EH (cell line): Measurements from ENCODE around the gene LAMC3.

Source experiments
- DNase-seq: peaks from one replicate; pipeline ENCODE4 v3.0.0-alpha.2; 2015; ENCODE audit warnings: low read depth

The LAMC3 gene

DNA sequence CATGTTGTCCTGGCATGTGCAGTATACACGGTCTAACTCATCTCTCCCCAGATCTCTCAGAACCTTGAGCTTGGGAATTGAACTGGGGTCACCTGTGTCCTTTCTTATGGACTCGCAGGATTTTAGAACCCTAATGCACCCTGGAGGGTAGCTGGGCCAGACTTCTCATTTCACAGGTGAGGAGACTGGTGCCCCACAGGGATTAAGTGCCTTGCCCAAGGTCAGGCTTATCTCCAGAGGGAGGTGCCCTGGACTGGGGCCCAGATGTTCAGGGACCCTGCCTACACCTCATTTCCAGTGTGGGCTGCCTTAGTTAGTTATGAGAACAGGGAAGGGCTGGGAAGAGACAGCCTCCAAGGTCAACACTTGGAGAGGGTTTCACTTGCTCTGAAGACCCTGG, 112.4 kb downstream of the LAMC3 start:
- no peak for DNase-seq

DNA sequence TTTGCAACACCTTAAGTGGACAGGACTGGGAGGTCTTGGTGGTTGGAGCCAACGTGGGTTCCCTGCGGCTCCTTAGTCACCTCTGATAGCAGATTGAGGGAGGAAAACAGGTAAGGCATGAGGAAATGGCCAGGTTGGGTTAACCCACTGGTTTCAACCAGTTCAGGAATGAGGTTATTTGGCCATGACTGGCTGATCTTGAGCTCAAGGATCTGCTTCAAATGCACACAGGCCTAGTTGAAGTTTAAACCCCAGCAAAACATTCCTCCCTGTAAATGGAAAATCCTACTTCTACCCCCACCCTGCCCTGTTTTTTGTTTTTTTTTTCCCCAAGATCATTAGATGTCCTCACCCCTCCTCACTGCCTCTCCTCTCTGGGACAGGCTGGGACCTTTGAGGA, 113.2 kb downstream of the LAMC3 start:
- DNase-seq, result no peak

GRCh38 chr9:131125038-131125287, 116.0 kb downstream of the LAMC3 start:
- DNase-seq, result no peak

GRCh38 chr9:131125288-131126058, 116.5 kb downstream of the LAMC3 start, which contains the start of gene NUP214:
NUP214 (plus strand) TSS chr9:131125586; CDS start chr9:131125705, 119 bp downstream.
- DNase-seq, result peak; percentile 97

DNA sequence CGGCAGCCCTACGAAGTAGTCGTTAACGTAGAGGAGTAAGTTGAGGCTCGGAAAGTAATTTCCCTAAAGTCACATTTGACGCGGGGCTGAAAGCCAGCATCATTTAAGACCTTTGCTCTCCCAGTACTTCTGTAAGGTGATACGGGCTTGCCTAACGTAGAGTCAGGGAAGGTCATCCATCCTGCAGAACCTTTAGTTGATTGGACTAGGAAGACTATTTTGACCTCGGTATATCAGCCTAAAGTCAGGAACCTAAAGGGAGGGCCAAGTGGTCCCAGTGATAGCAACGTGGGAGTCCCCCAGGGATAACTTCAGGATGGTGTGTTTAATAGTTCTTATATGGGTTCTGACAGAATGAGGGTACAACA, 117.1 kb downstream of the LAMC3 start:
- DNase-seq, result no peak

GRCh38 chr9:131129183-131129582, 120.2 kb downstream of the LAMC3 start:
- no peak for DNase-seq

DNA sequence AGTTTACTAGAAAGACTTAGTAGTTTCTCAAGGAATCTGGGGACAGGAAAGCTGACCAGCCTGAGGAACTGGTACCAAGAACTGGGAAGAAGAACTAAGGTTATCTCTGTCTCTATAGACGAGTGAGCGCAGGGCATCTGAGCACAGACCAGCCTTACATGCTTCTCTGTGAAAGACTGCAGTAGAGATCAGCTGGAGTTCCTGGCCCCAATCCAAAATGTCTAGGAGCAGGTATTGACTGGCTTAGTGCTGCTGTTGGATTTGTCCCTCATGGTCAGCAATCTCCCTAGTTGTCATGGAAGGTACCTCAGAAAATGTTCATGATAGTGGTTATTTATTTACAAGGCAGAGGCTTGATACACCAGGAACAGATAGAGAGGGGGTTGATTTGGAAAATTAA, 129.7 kb downstream of the LAMC3 start:
- DNase-seq, result no peak

DNA sequence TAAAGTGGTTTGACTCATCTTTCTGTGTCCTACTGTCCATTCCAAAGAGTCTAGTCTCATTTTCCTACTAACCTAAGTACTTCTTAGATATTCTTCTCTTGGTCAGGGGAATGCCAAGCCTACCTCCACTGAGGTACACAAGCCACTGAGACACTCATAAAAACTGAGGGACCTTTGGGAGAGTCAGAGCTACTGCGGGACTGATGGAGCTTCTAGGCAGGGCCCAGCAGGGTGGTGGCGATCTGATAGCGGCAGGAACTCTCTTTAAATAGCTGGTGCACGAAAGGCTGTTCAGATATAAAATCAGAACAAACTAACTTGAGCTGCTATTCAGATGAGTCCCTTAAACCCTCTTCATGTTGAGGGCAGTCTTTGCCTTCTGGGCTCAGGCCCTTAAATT, 131.1 kb downstream of the LAMC3 start:
- no peak for DNase-seq

- no peak for DNase-seq
These were observed 131.6 kb downstream of the LAMC3 start for GRCh38 chr9:131140550-131140949.

- DNase-seq, result no peak
These were observed 133.2 kb downstream of the LAMC3 start for GRCh38 chr9:131142160-131142559.
